Sigmoid colon (tissue), 7 donors: ENCODE measurements around the gene NTRK3. TPM values are rescaled to one million over a fixed set of nuclear protein-coding genes. Genes with fewer than 3 reads are reported as not detected.

Source experiments
- DNase-seq: peaks from one replicate; pipeline ENCODE4 v3.0.0-alpha.2; 2019
- H3K27ac ChIP-seq, 4 donors: fragments of 200-600 bp; sonication (generic); one replicate each; pipeline ENCODE4 v1.5.1; 2016 to 2019; ENCODE audit warnings: mild to moderate bottlenecking in 1 of 4
- H3K27me3 ChIP-seq, 3 donors: fragments of 200-600 bp; sonication (generic); one replicate each; pipeline ENCODE4 v1.5.1; 2019; ENCODE audit warnings: mild to moderate bottlenecking in 1 of 3
- H3K36me3 ChIP-seq, 4 donors: fragments of 200-600 bp; sonication (generic); one replicate each; pipeline ENCODE4 v1.5.1; 2016 to 2019
- H3K4me1 ChIP-seq, 4 donors: fragments of 200-600 bp; sonication (generic); one replicate each; pipeline ENCODE4 v1.5.1; 2017 to 2019
- H3K4me3 ChIP-seq, 4 donors: fragments of 200-600 bp; sonication (generic); one replicate each; pipeline ENCODE4 v1.5.1; 2017 to 2019; ENCODE audit warnings: mild to moderate bottlenecking in 2 of 4, moderate library complexity in 1 of 4
- H3K9me3 ChIP-seq, 4 donors: fragments of 200-600 bp in 3 of 4; sonication (generic) in 3 of 4; one replicate each; pipeline versions ENCODE4 v1.5.1 to v1.6.1; 2013 to 2019
- EP300 ChIP-seq, 4 donors: sonication (generic); formaldehyde crosslinking; IDR thresholded peaks; one replicate each; pipeline ENCODE4 v1.6.1; 2017; ENCODE audit warnings: antibody characterized with exemption in 4 of 4
- POLR2A ChIP-seq, 2 donors: fragments of 450-650 bp; IDR thresholded peaks; one replicate each; pipeline ENCODE4 v1.6.1; 2016; ENCODE audit warnings: antibody characterized with exemption in 2 of 2, mild to moderate bottlenecking in 2 of 2, moderate library complexity in 2 of 2
- POLR2AphosphoS5 ChIP-seq, 4 donors: sonication (generic); formaldehyde crosslinking; IDR thresholded peaks; one replicate each; pipeline ENCODE4 v1.6.1; 2017; ENCODE audit warnings: antibody characterized with exemption in 4 of 4
- WGBS, 2 donors: extraction: QIAGEN DNeasy Blood & Tissue Kit; methylation state at CpG; one replicate each; pipeline ENCODE4 v1.1.7; 2013; 5-methylcytosine and 5-hydroxymethylcytosine counted together
- intact Hi-C: fragments of 100-400 bp; cut with DNase I; formaldehyde crosslinking; loops from one replicate; pipeline ENCODE4 v1.15.1; 2023
- polyA plus RNA-seq, 3 donors: library from polyadenylated mRNA; stranded (reverse); fragments of 200-250 nt; gene quantifications; one replicate each; pipeline ENCODE4 v1.2.3, GENCODE V29; 2013
- total RNA-seq, 4 donors: library from RNA; depleted of rRNA; stranded (reverse); fragments of >200 nt; gene quantifications; one replicate each; pipeline ENCODE4 v1.1.0, GENCODE V29; 2016
- TF ChIP-seq, protein P1 (sequence below), 4 experiments: fragments of 450-650 bp in 3 of 4; fragments of 200-600 bp in 1 of 4; IDR thresholded peaks; one replicate each; pipeline ENCODE4 v1.5.1; 2016 to 2019; ENCODE audit warnings: antibody characterized with exemption in 4 of 4, mild to moderate bottlenecking in 3 of 4, moderate library complexity in 2 of 4
- donor health status: healthy with polysubstance abuse.
- donor health status: Bipolar disorder and iron deficiency.
- donor health status: healthy.

Gene NTRK3
- total and polyA plus RNA-seq, 7 donors = 1.1 to 13.0 (median 3.6) TPM; not detected in 2

DNA sequence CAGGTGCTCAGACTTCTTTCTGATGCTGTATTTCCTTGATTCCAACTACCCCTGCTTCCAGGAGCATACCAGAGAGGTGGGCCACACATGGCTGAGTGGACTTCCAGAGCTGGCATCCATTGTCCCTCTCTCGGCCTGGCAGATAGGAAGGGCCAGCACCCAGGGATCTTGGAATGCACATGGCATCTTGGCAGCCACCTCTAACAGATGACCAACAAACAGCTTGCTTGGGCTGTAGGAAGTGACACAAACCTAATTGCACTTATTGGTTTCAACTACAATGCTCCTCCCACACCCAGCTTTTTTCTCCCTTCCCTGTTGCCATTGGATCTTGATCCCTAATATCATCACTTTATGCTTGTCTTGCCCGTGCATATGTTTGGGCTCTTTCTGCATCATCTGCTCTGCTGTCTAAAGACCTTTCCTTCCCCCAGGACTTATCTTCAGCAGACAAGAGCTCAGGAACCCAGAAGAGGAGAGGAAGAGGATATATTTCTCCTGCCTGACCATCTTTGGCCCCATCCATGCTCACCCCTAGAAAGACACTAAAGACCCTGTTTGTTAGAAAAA, 294.6 kb downstream of the NTRK3 start:
- intact Hi-C loops = no loop called here
- Histone ChIP-seq H3K9me3 (no peaks in the 10 kb centered on the region), H3K4me1 (no peaks in the 10 kb centered on the region), H3K4me3 (no peak overlapping the region), H3K27me3 (no peaks in the 10 kb centered on the region), H3K36me3 (no peaks in the 10 kb centered on the region), H3K27ac (no peak overlapping the region)
- no peak for DNase-seq
- WGBS, 2 donors = 66% methylated on average over 2 of the region's 2 CpGs
- no peak for TF ChIP-seq POLR2AphosphoS5 (IDR thresholded peaks at IDR 0.05)
- TF ChIP-seq, protein P1, sequence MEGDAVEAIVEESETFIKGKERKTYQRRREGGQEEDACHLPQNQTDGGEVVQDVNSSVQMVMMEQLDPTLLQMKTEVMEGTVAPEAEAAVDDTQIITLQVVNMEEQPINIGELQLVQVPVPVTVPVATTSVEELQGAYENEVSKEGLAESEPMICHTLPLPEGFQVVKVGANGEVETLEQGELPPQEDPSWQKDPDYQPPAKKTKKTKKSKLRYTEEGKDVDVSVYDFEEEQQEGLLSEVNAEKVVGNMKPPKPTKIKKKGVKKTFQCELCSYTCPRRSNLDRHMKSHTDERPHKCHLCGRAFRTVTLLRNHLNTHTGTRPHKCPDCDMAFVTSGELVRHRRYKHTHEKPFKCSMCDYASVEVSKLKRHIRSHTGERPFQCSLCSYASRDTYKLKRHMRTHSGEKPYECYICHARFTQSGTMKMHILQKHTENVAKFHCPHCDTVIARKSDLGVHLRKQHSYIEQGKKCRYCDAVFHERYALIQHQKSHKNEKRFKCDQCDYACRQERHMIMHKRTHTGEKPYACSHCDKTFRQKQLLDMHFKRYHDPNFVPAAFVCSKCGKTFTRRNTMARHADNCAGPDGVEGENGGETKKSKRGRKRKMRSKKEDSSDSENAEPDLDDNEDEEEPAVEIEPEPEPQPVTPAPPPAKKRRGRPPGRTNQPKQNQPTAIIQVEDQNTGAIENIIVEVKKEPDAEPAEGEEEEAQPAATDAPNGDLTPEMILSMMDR (IDR thresholded peaks at IDR 0.05) = no peak
- no peak for TF ChIP-seq EP300 (IDR thresholded peaks at IDR 0.05)
- no peak for TF ChIP-seq POLR2A (IDR thresholded peaks at IDR 0.05)

DNA sequence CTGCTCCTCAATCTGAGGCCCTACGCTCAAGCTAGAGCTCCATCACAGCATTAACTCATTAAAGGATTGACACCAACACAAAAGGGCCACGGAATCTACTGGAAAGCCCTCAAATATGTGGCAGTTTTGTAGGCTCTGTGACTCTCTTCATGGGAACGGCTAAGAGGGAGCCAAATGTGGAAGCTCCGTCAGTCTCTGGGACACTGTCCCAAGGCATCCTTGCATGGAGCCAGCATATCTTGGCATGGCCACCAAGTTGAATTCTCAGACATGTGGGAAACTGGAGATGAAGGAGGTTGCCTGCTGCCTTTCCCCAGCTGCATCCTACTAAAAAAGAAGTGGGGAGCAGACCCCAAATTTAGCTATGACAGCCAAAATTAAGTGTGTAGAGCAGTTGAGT, 296.9 kb downstream of the NTRK3 start:
- intact Hi-C loops = no loop called here
- no peaks in the 10 kb centered on the region for H3K4me1 ChIP-seq
- no peaks in the 10 kb centered on the region for H3K36me3 ChIP-seq
- no peaks in the 10 kb centered on the region for H3K9me3 ChIP-seq
- H3K27ac ChIP-seq = no peak overlapping the region
- H3K4me3 ChIP-seq = no peak overlapping the region
- no peak for DNase-seq
- TF ChIP-seq, protein P1 (IDR thresholded peaks at IDR 0.05) = no peak
- no peak for TF ChIP-seq POLR2A (IDR thresholded peaks at IDR 0.05)
- no peak for TF ChIP-seq EP300 (IDR thresholded peaks at IDR 0.05)
- TF ChIP-seq POLR2AphosphoS5 (IDR thresholded peaks at IDR 0.05) = no peak
- 87 to 89% methylated on average over 4 of the region's 4 CpGs for WGBS, 2 donors
- H3K27me3 ChIP-seq = no peaks in the 10 kb centered on the region

DNA sequence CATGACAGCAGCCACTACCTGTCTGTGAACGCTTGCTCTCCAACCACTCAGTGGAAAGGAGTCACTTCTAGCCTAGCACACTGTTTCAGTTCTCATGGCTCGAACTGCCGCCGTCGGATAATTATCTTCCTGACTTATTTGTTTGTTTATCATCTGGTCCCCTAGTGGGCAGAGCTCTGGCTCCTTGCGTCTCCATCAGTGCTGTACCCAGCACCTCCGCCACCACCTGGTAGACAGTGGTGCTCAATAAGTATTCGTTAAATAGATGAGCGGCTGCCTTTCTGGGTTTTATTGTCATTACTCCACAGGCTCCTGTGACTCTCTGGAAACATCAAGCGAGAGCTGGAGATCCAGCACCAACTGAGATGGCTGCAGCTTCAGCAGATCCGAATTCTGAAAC, 297.5 kb downstream of the NTRK3 start:
- 67 to 81% methylated on average over 11 of the region's 11 CpGs for WGBS, 2 donors
- Histone ChIP-seq H3K4me3 (no peak overlapping the region), H3K27ac (no peak overlapping the region), H3K9me3 (no peaks in the 10 kb centered on the region), H3K4me1 (no peaks in the 10 kb centered on the region), H3K27me3 (no peaks in the 10 kb centered on the region), H3K36me3 (no peaks in the 10 kb centered on the region)
- no peak for DNase-seq
- no peak for TF ChIP-seq POLR2A (IDR thresholded peaks at IDR 0.05)
- no peak for TF ChIP-seq POLR2AphosphoS5 (IDR thresholded peaks at IDR 0.05)
- intact Hi-C loops = no loop called here

DNA sequence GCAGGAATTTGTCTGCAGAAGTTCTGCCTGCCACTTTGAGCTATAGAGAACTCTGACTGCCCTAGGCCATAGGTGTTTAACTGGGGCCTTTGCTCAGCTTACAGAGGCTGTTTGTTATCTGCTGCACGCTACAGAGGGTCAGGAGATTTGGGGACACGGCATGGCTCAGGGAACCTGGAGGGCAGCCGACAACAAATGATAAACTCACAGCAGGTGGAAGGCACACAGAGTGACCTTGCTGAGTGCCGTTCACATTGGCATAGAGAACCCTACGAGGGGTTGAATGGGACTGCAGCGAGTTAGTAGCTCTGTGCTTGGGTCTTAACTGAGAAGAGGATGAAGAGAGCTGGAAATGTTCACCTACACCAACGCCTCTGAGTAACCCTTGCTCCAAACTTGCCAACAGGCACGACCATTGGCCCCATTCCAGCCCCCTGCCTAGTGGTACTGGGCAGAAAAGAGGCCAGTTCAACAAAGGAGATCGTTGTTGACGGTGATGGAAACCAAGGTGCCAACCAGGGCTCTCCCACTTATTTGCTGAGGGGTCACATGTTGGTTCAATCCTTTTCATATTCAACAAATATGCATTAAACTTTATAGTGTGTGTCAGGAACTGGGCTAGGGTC, 301.1 kb downstream of the NTRK3 start:
- DNase-seq = no peak
- Histone ChIP-seq H3K27ac (no peak overlapping the region), H3K4me1 (no peaks in the 10 kb centered on the region), H3K9me3 (no peaks in the 10 kb centered on the region), H3K36me3 (no peaks in the 10 kb centered on the region), H3K27me3 (no peaks in the 10 kb centered on the region), H3K4me3 (no peak overlapping the region)
- intact Hi-C loops = no loop called here
- 57 to 77% methylated on average over 10 of the region's 10 CpGs for WGBS, 2 donors
- TF ChIP-seq, protein P1 (IDR thresholded peaks at IDR 0.05) = no peak
- TF ChIP-seq POLR2AphosphoS5 (IDR thresholded peaks at IDR 0.05) = no peak
- TF ChIP-seq POLR2A (IDR thresholded peaks at IDR 0.05) = no peak
- no peak for TF ChIP-seq EP300 (IDR thresholded peaks at IDR 0.05)

DNA sequence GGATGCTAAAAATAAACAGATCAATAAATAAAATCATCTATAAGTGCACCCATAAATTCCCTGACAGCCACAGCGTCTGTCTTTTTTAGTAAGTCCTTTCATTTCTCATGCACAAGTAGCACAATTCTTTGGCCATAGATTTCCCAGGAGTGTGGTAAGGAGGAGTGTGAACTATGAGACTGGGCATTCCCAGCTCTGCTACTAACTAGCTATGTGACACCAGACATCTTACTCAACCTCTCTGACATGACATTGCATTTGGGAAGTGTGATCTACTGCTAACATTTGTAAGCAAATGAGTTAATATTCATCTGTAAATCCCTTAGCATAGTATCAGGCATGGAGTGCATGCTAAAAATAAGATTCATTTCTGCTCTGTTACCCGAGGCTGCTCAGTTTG, 301.7 kb downstream of the NTRK3 start:
- Histone ChIP-seq H3K27me3 (no peaks in the 10 kb centered on the region), H3K4me3 (no peak overlapping the region), H3K9me3 (no peaks in the 10 kb centered on the region), H3K36me3 (no peaks in the 10 kb centered on the region), H3K4me1 (peaks cover 0 to under 1% (median under 1%) of the 10 kb centered on the region in 4 donors), H3K27ac (no peak overlapping the region)
- TF ChIP-seq POLR2A (IDR thresholded peaks at IDR 0.05) (no peak), POLR2AphosphoS5 (IDR thresholded peaks at IDR 0.05) (no peak), EP300 (IDR thresholded peaks at IDR 0.05) (no peak)
- TF ChIP-seq, protein P1 (IDR thresholded peaks at IDR 0.05) = no peak
- intact Hi-C loops = no loop called here
- 46 to 69% methylated on average over 2 of the region's 2 CpGs for WGBS, 2 donors
- no peak for DNase-seq
